GM19025 (cell line): ENCODE data around the gene SLC25A10.
"Not testable (repeated sequence)": the region's sequence is repeated elsewhere in the genome, so short reads cannot be mapped to it uniquely, and the experiment has no call there.

Experiments used
- ATAC-seq: cut with Tn5 transposase; IDR thresholded peaks from one replicate; pipeline ENCODE4 v1.9.1; 2021; ENCODE audit warnings: mild to moderate bottlenecking, low read depth, moderate library complexity; ENCODE audit not compliant: unreplicated experiment

Gene SLC25A10

DNA sequence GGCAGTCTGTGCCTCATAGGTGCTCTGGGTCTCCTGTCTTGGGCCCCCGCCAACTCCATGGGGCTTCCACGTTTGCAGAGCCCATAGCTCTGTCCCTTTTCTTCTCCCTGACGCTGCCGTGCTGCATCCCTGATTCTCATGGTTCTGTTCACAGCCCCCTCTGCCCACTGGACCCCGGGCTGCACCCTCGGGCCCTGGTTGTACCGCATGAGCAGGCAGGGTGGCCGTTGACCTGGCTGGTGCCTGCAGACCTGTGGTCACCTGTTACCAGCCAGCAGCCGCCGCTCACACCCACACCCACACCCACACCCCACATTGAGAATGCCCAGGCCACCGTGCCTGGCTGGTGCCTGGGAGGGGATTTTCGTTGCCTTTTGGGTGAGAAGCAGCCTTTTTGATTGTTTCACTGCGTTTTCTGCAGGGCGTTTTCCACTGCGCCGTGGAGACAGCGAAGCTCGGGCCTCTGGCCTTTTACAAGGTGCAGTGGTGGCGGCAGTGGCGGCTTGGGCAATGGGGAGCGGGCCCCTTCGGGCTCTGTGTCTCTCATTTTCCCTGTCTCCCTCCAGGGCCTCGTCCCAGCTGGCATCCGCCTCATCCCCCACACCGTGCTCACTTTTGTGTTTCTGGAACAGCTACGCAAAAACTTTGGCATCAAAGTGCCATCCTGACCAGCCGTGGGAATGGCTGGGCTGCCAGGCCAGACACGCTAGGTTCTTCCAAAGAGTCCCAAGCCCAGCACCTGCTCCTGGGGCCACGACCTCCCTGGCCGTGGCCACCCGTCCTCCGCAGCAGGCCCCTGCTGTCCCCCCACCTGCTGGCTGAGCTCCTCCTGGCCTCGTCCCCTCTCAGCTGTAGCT is 7.6 kb downstream of the SLC25A10 start:
- ATAC-seq: no peak

DNA sequence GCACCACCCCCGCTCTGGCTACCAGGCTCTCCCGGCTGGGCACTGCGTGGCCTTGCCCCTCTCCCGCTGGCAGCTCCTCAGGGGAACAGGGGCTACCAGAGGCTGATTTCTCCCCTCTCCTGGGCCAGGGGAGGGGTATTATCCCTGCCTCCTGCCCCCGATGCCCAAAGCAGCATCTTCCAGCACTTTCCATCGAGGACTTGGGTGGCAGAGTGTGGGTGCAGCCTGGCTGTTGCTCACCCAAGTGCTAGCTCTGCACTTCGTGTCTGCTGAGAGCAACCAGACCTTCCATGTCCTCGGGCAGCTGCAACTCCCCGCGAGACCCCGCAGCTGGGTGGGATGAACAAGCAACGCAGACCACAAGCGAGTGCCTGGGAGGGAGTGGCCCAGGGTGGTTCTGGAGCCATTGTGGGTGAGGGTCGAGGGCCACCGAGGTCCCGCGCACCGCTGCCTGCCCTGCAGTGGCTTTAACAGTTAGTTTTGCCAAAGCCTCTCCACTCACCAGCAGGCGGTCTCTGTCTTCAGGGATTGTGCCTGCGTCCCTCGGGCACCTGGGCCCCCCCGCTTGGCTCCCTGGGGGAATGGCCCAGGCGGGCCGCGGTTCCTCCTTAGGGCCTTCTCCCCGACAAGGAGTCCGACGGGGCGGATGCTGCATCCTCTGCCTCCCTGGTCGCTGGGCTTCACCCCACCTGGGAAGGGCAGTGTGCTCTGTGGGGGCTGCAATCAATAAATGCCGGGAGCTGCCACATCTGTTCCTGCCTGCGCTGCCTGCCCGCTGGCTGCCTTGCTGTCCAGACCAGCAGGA is 8.4 kb downstream of the SLC25A10 start:
- no peak for ATAC-seq

DNA sequence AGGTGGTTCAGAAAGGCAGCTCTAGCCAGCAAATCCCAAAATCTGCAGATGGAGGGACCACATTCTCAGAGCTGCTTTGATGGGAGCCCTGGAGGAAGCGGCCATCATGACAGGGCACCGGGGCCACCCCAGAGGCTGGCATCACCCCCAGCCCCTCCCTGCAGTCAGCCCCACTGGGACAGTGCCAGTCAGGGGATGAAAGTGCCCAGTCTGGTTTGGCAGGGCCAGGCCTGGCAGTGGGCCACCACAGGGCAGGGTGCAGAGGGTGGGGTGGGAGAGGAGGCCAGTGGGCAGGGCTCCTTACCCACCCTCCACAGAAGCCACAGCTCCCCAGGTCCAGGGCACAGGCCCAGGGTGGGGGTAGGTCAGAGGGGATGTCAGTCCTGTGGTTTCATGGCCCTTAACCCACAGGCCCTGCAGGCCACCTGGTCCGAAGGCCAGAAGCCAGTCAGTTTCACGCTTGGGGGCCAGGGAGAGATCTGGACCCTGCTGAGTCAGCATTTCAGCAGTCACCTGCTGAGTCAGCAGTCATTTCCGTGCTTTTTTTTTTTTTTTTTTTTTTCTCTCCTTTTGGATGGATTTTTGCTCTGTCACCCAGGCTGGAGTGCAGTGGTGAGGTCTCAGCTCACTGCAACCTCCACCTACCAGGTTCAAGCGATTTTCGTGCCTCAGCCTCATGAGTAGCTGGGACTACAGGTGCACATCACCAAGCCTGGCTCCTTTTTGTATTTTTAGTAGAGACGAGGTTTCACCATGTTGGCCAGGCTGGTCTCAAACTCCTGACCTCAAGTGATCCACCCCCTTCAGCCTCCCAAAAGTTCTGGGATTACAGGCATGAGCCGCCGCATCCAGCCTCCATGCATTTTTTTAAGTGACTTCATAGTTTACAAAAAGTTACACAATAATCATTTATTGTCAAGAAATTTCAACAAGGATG is 10.4 kb downstream of the SLC25A10 start:
- no peak for ATAC-seq

DNA sequence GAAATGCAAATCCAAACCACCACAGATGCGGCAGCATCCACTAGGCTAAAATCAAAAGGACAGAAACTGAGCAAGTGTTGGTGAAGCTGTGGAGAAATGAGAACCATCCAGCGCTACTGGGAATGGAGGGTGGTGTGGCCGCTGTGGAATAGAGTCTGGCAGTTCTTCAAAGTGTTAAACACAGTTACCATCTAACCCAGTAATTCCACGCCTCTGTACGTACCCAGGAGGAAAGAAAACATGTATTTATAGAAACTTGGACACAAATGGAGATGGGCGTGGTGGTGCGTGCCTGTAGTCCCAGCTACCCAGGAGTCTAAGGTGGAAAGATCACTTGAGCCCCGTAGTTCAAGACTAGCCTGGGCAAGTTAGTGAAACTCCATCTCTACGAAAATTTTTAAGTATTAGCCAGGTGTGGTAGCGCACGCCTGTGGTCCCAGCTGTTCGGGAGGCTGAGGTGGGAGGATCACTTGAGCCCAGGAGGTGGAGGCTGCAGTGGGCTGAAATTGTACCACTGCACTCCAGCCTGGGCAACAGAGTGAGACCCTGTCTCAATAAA is 11.6 kb downstream of the SLC25A10 start:
- ATAC-seq: no peak

DNA sequence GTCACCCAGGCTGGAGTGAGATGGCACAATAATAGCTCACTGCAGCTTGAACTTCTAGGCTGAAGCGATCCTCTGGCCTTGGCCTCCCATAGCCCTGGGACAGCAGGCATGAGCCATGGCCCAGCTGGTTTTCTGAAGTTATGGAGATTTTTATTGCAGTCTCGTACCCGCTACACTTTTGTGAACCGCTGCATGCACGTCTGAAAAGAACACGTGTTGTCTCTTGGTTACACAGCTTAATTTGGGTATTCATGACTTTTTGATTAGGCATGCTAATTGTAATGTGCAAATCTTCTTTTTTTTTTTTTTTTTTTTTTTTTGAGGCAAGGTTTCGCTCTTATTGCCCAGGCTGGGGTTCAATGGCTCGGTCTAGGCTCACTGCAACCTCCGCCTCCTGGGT is 13.4 kb downstream of the SLC25A10 start:
- no peak for ATAC-seq

DNA sequence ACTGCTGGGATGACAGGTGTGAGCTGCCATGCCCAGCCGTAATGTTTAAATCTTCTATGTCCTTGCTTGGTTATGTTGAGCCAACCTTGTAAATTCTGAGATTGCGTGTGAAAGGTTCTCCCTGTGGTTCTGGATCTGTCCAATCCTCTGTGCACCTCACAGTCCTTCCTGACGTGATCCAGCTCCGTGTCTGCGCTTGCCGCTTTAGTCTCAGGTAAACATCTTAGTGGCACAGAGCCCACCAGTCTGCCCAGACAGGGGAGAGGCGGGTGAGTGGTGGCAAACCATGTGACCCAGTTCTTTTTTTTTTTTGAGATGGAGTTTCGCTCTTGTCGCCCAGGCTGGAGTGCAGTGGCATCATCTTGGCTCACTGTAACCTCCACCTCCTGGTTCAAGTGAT is 13.9 kb downstream of the SLC25A10 start:
- no peak for ATAC-seq

DNA sequence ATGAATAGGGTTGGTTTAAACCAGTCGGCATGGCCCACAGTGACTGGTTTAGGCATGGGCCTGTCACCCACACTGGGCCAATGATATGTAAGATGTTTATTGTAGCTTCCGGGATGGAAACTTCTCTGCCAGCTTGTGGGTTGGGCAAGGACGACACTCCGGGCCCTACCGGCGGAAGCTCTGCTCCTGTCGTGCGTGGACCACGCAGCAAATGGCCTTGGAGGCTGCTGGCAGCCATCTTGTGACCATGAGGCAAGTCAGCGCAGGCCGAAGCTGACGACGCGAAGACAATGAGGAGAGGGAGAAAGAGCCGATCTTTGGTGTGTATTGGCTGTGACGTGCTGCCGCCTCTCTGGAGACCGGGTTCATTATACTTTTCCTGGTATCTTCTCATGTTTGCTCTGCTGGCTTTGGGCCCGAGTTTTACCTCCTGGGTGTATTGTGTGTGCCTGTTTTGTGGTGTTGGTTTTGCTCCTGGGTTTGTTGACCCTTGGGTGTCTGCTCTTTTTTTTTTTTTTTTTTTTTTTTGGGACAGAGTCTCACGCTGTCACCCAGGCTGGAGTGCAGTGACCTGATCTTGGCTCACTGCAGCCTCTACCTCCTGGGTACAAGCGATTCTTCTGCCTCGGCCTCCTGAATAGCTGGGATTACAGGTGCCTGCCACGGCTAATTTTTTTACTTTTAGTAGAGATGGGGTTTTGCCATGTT is 15.4 kb downstream of the SLC25A10 start:
- ATAC-seq: no peak

DNA sequence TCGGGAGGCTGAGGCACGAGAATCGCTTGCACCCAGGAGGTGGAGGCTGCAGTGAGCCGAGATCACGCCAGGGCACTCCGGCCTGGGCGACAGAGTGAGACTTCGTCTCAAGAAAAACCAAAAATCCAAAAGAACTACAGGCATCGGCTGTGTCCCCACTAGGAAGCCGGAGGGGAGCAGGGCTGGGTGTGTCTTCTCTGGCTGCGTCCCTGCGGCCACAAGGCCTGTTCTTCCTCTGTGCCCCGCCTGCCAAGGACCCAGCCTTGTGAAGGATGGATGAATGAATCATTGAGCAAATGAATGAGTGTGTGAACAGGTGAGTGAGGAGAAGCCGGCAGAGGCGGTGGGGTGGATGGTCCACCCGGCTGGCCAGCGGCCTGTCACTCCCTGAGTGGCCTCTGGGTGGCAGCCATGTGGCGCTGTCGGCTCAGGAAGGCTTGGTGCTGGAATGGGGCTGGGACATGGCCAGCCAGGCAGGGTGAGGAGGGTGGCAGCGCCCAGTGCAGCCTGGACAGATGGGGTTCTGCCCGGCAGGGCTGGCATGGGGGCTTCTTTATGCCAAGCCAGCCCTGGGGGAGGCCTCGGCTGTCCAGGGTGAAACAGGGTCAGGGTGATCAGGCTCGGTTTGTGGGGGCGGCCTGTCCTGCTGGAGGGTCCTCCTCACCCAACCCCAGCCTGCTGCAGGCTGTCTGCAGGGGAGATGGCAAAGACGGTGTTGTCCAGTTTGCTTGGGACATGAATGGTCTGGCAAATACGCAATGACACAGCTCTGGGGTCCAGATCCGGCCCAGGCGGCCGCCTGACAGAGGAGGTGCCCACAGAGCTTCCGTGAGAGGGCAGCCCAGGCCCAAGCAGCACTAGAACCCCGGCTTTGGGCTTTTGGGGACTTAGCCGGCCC is 21.7 kb downstream of the SLC25A10 start:
- ATAC-seq: no peak

DNA sequence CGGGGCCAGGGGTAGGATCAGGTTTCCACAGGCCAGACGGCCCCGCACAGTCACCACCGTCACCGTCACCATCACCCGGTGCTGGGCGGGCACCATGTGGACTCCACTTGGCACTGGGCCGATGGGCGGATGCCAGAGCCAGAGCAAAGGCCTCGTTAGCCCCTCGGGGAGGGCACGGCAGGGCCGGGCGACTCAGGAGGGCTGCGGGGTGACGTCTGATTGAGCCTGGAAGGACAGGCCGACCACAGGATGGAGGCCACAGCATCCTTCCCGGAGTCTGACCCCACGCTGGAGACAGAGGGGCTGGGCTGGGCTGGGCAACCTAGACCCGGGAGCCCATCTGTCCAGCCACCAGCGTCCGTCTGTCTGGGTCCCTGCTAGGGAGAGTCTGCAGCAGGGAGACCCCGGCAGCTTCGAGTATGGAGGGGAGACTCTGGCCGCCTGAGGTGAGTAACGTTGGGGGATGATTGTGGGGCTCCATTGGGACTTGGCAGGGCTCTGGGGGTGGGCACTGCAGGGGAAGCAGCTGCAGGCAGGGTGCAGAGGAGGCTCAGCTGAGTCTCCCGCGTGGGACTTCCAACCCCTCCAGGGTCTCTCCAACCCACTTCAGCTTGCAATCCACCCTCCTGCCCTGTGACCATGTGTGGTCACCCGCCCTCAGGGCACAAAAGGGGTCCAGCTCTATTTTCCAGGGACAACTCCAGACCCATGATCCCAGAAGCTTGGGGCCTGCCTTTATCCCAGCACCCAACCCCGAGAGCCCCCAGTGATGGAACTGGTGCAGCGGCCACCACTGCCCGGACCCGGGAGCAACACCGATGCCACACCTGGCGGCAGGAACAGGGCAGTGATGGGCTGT is 22.6 kb downstream of the SLC25A10 start:
- no peak for ATAC-seq

DNA sequence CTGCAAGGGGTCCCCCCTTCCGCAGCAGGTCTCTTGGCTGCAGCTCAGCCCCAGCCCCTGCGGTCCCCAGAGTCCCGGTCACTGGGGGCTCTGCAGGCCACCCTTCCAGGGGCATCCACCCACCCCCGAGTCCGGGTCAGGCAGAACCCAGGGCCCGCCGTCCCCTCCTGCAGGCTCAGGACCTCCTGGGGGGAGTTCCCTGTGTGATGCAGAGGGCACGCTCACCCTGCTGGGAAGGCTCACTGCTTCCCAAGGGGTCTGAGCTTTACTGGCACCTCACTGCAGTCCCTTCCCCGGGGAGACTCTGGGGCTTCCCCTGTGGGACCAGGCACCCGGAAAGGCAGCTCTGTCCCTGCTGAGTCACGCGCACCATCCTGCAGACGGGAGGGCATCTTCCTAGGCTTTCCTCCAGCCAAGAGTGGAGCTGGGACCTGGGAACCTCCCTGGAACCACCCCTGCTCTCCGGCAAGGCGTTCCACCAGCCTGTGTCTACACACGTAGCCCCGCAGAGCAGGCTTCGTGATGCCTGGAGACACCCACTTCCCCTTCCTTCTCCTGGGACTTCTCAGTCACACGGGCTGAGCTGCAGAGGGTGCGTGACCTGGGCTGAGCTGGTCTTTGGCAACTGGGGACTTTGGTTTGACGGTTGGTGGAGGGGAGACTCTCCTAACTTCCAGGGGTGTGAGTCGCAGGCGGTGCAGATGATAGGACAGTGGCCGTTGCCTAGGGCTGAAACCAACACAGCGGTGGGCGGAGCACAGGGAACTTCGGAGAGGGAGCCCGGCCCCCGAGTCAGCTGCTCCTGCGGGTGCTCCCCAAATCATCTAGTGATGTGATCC is 23.4 kb downstream of the SLC25A10 start:
- no peak for ATAC-seq

DNA sequence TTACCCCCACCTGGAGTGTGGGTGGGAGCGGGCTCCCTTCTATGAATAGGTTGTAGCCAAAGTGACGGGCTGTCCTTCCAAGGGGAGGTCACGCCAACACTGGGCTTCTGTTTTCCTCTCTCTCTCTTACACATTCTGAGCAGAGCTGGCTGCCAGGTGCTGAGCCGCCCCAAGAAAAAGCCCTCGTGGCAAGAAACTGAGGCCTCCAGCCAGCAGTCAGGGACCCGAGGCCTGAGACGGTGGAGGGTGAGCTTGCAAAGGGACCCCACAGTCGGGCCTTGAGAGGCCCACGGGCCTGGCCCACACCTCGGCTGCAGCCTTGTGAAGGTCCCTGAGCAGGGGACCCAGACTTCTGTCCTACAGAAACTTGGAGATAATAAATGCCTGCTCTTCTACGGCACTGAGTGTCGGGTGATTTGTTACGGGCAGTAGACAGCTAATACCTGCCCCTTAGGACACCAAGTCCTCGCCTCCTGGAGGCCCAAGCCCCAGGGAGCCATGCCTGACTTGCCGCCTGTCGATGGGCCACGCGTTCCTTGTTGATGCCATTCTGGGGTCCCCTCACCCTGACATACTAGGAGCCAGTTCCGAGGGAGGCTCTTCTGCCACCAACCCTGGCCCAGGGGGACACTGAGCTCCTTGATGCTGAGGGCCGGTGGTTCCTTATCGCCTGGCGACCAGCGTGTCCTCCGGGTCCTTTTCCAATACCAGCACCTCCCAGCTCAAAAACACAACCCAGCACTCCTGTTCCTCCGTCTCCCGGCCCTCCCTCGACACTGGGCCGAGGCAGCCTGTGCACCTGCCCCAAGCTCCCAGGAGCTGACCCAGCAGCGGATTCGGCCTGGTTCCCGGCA is 26.1 kb downstream of the SLC25A10 start:
- ATAC-seq: no peak

DNA sequence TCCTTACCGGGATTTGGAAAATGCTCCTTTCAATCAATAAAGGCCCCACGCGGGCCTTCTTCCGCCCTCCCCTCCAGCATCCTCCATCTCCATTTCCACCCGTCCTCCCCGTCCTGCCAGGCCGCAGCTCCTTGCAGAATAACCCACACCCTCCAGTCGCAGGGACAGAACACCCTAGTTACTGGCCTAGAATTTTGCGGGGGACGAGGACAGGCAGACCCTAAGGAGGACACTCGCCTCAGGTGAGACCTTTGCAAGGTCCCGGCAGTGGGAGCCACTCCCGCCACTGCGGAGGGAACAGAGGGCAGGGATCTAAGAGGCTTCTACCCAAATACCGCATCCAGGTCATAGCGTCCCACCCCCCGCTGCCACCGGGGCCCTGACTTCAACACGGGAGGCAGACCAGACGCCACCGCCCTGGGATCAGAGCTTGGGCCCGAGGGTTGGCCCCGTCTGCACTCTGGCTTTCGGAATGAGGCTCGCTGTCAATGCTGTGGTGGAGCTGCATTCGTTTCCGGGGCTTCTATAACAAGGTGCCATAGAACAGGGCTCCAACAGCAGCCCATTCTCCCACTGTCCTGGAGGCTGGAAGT is 26.8 kb downstream of the SLC25A10 start:
- ATAC-seq: no peak

DNA sequence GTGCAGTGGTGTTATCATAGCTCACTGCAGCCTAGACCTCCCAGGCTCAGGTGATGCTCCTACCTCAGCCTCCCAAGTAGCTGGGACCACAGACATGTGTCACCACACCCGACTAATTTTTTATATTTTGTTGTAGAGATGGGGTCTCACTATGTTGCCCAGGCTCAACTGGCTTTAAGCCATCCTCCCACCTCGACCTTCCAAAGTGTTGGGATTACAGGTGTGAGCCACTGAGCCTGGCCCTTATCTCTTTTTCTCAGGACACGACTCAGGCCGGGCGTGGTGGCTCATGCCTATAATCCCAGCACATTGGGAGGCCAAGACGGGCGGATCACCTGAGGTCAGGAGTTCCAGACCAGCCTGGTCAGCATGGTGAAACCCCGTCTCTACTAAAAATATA is 27.5 kb downstream of the SLC25A10 start:
- ATAC-seq: not testable (repeated sequence)

DNA sequence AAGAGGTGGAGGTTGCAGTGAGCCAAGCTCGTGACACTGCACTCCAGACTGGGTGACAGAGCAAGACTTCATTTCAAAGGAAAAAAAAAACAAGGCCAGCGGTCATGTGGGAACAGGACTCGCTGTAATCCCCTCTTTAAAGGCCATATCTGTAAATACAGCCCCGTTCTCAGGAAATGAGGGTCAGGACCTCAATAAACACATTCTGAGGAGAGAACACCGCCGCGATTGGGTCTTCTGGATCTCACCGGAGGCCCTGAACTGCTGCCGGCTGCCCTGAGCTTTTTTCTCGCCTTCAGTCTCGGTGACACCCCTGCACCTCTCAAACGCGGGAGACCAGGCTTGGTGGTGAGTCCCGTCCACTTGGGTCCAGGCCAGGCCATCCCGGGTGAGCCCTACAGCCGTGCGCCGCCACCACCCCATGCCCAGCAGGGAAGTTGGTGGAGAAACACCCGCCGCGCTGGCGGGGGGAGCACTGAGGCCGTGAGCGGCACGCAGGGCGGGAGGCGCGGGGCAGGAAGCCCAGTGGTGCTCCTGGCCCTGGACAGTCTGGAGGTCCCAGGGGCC is 28.4 kb downstream of the SLC25A10 start:
- ATAC-seq: no peak

DNA sequence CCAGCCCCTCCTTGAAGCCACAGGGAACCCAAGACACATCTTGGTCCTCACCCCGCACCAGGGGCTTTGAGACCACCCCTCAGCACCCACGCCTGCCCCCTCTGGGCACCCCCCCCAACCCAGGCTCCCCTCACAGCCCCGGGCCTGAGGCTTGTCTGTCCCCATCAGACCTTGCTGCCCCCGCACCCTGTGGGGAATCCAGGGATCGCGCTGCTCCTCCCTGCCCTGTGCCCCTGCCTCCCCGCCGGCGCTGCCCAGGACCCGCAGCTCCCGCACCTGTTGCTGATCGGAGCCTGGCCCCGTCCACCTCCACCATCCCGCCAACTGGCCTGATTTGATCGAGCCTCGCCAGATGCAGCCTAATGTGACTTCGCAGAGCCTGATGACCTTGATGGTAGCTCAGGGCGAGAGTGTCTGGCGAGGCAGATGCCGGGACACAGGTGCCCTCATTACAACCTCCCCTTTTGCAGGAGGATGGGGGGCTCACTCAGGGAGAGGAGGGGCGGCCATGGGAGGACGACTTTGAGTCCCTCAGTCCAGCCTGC is 29.0 kb downstream of the SLC25A10 start:
- no peak for ATAC-seq
